Choroid plexus epithelial cell (primary cell): ENCODE measurements around the gene POLR3H.
"Not testable (repeated sequence)": the region's sequence is repeated elsewhere in the genome, so short reads cannot be mapped to it uniquely, and the experiment has no call there.

Experiments
- DNase-seq: peaks from one replicate; pipeline ENCODE4 v3.0.0-alpha.2; 2010; ENCODE audit warnings: low read depth
- H3K4me3 ChIP-seq: 2 replicates; pipeline ENCODE4 v1.5.1; 2011; ENCODE audit warnings: low read depth, mild to moderate bottlenecking, control low read depth, low read length, moderate library complexity
- TF ChIP-seq, protein P1 (sequence below): conservative IDR thresholded peaks from 2 replicates; pipeline ENCODE4 v1.5.1; 2011; ENCODE audit warnings: low read depth, mild to moderate bottlenecking, control low read depth, inconsistent platforms, low read length, moderate library complexity

POLR3H gene

DNA sequence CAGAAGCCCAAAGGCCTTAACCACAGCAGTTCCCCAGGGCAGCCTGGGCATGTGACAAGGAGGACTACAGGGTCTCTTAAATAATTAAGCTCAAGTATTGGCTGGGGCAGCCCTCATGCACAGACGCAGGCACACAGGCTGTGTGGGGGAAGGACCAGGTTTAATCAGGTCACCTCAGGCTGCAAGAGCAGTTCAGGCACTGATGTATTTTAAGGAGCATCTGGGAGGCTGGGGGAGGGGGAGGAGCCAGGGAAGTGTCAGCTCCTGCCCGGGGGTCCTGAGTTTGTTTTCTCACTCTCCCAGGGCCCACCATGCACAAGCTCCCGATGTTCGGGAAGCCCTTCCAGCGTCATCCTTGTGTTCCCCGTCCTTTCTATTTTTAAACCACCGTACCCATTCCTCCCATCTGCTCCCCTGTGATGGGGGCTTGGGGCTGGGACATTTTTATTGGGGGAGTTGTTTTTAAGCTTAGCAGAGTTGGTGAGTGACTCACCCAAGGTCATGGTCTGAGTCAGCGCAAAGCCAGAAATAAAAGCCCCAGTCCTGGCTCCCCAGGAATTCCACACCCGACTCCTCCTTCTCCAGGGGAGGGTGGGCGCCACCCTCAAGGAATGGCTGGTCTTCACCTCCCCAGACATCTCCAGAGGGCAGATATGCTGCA is 18.9 kb upstream of the POLR3H start:
- peak overlapping the region; percentile 8 for H3K4me3 ChIP-seq
- peak; percentile 83 for DNase-seq
- TF ChIP-seq, protein P1, sequence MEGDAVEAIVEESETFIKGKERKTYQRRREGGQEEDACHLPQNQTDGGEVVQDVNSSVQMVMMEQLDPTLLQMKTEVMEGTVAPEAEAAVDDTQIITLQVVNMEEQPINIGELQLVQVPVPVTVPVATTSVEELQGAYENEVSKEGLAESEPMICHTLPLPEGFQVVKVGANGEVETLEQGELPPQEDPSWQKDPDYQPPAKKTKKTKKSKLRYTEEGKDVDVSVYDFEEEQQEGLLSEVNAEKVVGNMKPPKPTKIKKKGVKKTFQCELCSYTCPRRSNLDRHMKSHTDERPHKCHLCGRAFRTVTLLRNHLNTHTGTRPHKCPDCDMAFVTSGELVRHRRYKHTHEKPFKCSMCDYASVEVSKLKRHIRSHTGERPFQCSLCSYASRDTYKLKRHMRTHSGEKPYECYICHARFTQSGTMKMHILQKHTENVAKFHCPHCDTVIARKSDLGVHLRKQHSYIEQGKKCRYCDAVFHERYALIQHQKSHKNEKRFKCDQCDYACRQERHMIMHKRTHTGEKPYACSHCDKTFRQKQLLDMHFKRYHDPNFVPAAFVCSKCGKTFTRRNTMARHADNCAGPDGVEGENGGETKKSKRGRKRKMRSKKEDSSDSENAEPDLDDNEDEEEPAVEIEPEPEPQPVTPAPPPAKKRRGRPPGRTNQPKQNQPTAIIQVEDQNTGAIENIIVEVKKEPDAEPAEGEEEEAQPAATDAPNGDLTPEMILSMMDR: no peak

DNA sequence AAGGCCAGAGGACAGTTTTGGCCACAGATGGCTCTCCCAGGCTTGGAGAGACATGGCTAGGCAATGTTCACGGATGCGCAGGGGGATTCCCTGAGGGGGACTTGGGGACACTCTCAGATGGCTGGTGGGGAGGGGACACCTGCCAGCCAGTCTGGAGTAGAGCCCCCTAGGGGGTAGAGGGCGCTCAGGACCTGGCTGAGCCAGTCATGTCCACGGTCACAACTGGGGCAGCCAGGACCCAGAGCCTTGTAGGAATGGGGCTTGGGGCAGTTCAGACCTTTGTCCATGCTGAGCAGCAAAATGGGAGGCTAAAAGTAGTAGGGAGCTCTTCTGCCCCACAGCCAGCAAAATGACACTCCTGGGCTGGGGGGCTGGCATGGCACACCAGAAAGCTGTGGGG is 18.2 kb upstream of the POLR3H start:
- no peak overlapping the region for H3K4me3 ChIP-seq
- TF ChIP-seq, protein P1: peak; percentile 2
- no peak for DNase-seq

DNA sequence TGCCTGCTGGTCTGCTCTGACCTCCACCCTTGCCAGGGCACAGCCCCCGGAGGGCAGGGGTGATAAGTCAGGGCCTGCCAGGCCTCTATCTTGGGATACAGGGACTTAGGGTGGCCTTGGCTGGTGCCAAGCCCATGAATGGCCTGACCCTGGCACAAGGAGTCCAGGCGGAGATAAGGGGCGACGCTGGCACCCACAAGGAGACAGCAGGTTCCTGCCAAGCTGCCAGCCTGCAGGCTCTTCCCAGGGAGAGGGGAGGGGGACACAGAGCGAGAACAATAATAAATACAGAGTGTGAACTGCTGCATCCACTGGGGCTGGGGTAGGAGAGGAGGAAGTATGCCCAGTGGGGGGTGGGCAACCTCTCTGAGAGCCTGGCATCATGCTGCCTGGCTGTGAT is 17.5 kb upstream of the POLR3H start:
- peak overlapping the region; percentile 59 for H3K4me3 ChIP-seq

DNA sequence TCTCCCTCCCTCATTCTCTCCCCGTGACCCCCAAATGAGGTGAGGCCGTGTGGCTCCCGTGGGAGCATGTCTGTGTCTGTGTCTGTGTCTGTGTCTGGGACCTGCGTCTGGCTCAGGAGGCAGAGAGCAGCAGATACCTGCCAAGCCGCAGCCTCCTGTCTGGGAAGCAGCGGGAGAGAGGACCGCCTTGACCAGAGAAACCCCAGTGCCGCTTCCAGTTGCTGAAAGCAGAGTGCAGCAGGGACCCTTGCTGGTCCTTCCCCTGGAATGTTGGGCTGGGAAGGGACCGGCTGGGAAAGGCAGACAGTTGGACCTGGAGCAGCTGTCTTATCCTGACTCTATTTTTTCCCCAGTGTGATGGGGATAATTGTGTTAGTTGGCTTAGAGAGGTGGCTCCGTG is 17.1 kb upstream of the POLR3H start:
- H3K4me3 ChIP-seq: peak overlapping the region; percentile 59
- TF ChIP-seq, protein P1: no peak
- DNase-seq: peak; percentile 35

More for the DNA sequence above, 17.5 kb upstream of the POLR3H start:
- TF ChIP-seq, protein P1: no peak
- DNase-seq: no peak

DNA sequence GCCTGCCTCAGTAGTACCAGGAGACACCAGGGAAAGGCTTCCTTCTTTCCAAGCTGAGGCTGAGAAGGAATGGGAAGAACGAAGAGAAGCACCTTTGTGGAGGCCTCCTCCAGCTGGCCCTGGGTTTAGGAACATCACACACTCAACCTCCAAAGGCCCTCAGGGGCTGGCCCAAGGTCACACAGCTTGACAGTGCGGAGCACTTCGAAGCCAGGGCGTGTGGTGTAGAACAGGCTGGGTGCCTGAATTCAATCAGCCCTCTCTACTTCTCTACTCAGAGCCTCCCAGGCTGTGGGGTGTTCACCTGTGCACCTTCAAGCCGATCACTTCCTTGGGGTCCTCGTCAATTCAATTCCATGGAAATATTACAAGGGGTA is 15.8 kb upstream of the POLR3H start:
- no peak overlapping the region for H3K4me3 ChIP-seq
- TF ChIP-seq, protein P1: no peak
- DNase-seq: no peak

DNA sequence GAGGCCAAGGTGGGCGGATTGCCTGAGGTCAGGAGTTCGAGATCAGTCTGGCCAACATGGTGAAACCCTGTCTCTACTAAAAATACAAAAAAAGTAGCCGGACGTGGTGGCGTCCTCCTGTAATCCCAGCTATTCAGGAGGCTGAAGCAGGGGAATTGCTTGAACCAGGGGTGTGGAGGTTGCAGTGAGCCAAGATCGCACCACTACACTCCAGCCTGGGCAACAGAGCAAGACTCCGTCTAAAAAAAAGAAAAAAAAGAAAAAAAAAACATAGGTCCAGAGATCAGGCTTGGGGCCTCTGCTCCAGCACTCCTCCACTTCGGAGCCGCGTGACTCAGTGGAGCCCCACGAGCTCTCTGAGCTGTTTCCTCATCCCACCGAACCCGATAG is 14.0 kb upstream of the POLR3H start:
- DNase-seq, H3K4me3 ChIP-seq: not testable (repeated sequence)

DNA sequence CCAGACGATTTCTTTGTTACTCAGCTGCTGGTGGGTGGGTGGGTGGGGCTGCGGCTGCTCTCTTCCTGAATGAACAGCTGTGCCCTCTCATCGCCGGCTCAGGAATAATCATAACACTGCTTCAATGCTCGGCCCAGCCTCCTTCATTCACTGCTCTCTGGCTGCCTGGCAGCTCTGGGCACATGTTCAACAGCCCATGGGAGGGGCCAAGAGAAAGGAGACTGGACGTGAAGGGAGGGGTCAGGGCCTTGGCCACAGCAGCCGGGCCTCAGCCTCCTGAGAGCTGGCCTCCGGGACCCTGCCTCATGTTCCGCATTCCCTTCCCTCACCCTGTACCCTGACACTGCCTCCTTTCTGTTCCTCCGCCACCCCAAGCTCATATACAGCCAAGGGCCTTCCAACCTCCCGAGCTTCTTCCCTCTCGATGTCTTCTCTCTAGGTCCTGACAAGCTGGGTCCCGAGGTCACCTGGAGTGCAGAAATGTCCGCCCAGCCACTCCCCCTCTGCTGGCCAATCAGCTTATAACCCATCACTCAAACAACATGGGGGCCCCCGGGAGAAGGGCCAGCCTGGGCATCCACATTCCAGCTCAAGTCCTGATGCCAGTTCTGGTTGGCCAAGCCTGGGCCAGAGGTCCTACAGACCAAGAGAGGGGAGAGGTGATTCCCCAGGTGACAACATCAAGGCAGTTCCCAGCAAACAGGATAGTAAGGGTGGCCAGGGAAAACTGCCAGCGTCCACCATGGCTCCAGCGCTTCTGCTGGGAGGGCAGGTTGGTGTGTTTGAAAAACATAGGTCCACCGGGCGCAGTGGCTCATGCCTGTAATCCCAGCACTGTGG is 13.4 kb upstream of the POLR3H start:
- TF ChIP-seq, protein P1: peak; percentile 4
- DNase-seq: peak; percentile 92
- no peak overlapping the region for H3K4me3 ChIP-seq
